ENCODE measurements around the gene RPRD2. TPM values are rescaled to one million over a fixed set of nuclear protein-coding genes. Genes with fewer than 3 reads are reported as not detected.

RPRD2 gene
- polyA plus RNA-seq, 1 donor from 2014 or later, result 8.6 TPM

- no peak overlapping the region for H3K4me3 ChIP-seq (ENCODE audit: low read length)
- H3K27me3 ChIP-seq (ENCODE audit: insufficient read depth, low read depth, low read length), result no peaks in the 10 kb centered on the region
- H3K27ac ChIP-seq (ENCODE audit: low read length), result no peak overlapping the region
- no peaks in the 10 kb centered on the region for H4K20me1 ChIP-seq (ENCODE audit: insufficient read depth)
- no peaks in the 10 kb centered on the region for H3F3A ChIP-seq (ENCODE audit: insufficient read depth, low read length, poor library complexity, severe bottlenecking)
- no peak overlapping the region for H2AFZ ChIP-seq (ENCODE audit: low read depth, low read length)
- no peaks in the 10 kb centered on the region for H3K9me3 ChIP-seq (ENCODE audit: low read length)
- no peaks in the 10 kb centered on the region for H3K9me2 ChIP-seq (ENCODE audit: insufficient read depth, low read length)
- no peak overlapping the region for H3K9ac ChIP-seq (ENCODE audit: low read length)
- H3K4me2 ChIP-seq (ENCODE audit: low read length), result no peak overlapping the region
- no peaks in the 10 kb centered on the region for H3K79me2 ChIP-seq (replicated peaks; ENCODE audit: insufficient read depth, low read length)
- no peak for TF ChIP-seq POLR2AphosphoS5 (IDR thresholded peaks at IDR 0.05)
- H3K36me3 ChIP-seq (ENCODE audit: insufficient read depth, low read length), result no peaks in the 10 kb centered on the region
Observed at GRCh38 chr1:150332651-150333290, 31.2 kb upstream of the RPRD2 start.

GRCh38 chr1:150346316-150346715 is 17.6 kb upstream of the RPRD2 start:
- Histone ChIP-seq H3K27me3 (ENCODE audit: insufficient read depth, low read depth, low read length) (no peaks in the 10 kb centered on the region), H3F3A (ENCODE audit: insufficient read depth, low read length, poor library complexity, severe bottlenecking) (no peaks in the 10 kb centered on the region), H2AFZ (ENCODE audit: low read depth, low read length) (no peak overlapping the region), H4K20me1 (ENCODE audit: insufficient read depth) (no peaks in the 10 kb centered on the region), H3K4me3 (ENCODE audit: low read length) (no peak overlapping the region), H3K9me2 (ENCODE audit: insufficient read depth, low read length) (no peaks in the 10 kb centered on the region), H3K79me2 (replicated peaks; ENCODE audit: insufficient read depth, low read length) (no peaks in the 10 kb centered on the region), H3K4me2 (ENCODE audit: low read length) (no peak overlapping the region), H3K27ac (ENCODE audit: low read length) (no peak overlapping the region), H3K9ac (ENCODE audit: low read length) (no peak overlapping the region), H3K9me3 (ENCODE audit: low read length) (no peaks in the 10 kb centered on the region), H3K36me3 (ENCODE audit: insufficient read depth, low read length) (no peaks in the 10 kb centered on the region)
- TF ChIP-seq TAF1 (IDR thresholded peaks at IDR 0.05; ENCODE audit: low read depth) (no peak), EP300 (conservative IDR thresholded peaks at IDR 0.05; ENCODE audit: poor library complexity, severe bottlenecking) (no peak), SMC3 (conservative IDR thresholded peaks at IDR 0.05; ENCODE audit: poor library complexity) (no peak), MXI1 (conservative IDR thresholded peaks at IDR 0.05; ENCODE audit: poor library complexity, severe bottlenecking) (no peak), EZH2 (IDR thresholded peaks at IDR 0.05; ENCODE audit: borderline replicate concordance, insufficient read depth, low read length, poor library complexity, severe bottlenecking) (no peak), RAD21 (conservative IDR thresholded peaks at IDR 0.05) (no peak), POLR2AphosphoS5 (IDR thresholded peaks at IDR 0.05) (no peak), CTCF (IDR thresholded peaks at IDR 0.05; ENCODE audit: poor library complexity, severe bottlenecking) (no peak)
- TF ChIP-seq, protein P1, sequence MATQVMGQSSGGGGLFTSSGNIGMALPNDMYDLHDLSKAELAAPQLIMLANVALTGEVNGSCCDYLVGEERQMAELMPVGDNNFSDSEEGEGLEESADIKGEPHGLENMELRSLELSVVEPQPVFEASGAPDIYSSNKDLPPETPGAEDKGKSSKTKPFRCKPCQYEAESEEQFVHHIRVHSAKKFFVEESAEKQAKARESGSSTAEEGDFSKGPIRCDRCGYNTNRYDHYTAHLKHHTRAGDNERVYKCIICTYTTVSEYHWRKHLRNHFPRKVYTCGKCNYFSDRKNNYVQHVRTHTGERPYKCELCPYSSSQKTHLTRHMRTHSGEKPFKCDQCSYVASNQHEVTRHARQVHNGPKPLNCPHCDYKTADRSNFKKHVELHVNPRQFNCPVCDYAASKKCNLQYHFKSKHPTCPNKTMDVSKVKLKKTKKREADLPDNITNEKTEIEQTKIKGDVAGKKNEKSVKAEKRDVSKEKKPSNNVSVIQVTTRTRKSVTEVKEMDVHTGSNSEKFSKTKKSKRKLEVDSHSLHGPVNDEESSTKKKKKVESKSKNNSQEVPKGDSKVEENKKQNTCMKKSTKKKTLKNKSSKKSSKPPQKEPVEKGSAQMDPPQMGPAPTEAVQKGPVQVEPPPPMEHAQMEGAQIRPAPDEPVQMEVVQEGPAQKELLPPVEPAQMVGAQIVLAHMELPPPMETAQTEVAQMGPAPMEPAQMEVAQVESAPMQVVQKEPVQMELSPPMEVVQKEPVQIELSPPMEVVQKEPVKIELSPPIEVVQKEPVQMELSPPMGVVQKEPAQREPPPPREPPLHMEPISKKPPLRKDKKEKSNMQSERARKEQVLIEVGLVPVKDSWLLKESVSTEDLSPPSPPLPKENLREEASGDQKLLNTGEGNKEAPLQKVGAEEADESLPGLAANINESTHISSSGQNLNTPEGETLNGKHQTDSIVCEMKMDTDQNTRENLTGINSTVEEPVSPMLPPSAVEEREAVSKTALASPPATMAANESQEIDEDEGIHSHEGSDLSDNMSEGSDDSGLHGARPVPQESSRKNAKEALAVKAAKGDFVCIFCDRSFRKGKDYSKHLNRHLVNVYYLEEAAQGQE (IDR thresholded peaks at IDR 0.05; ENCODE audit: borderline replicate concordance), result no peak
